ENCODE data around the gene SLCO4C1. TPM values are rescaled to one million over a fixed set of nuclear protein-coding genes. Genes with fewer than 3 reads are reported as not detected.

SLCO4C1 gene
- total RNA-seq, 1 donor from 2014 or later, result 1.5 TPM

GRCh38 chr5:102218159-102218558 is 77.9 kb downstream of the SLCO4C1 start:
- no peak overlapping the region for H3K4me3 ChIP-seq (ENCODE audit: low read depth, low read length)
- H3K27me3 ChIP-seq (ENCODE audit: control insufficient read depth, insufficient read depth, low read length), result no peaks in the 10 kb centered on the region
- H3K36me3 ChIP-seq (ENCODE audit: control insufficient read depth, insufficient read depth, low read length), result no peaks in the 10 kb centered on the region
- DNase-seq (ENCODE audit: low read depth), result no peak
- TF ChIP-seq CTCF (IDR thresholded peaks at IDR 0.05; ENCODE audit: insufficient read depth, low read length, poor library complexity, severe bottlenecking), result no peak

- DNase-seq (ENCODE audit: low read depth), result no peak
- H3K27me3 ChIP-seq (ENCODE audit: control insufficient read depth, insufficient read depth, low read length), result no peaks in the 10 kb centered on the region
- no peaks in the 10 kb centered on the region for H3K36me3 ChIP-seq (ENCODE audit: control insufficient read depth, insufficient read depth, low read length)
- H3K4me3 ChIP-seq (ENCODE audit: low read depth, low read length), result no peak overlapping the region
- no peak for TF ChIP-seq CTCF (IDR thresholded peaks at IDR 0.05; ENCODE audit: insufficient read depth, low read length, poor library complexity, severe bottlenecking)
These were observed 79.4 kb downstream of the SLCO4C1 start for GRCh38 chr5:102216678-102217077.

DNA sequence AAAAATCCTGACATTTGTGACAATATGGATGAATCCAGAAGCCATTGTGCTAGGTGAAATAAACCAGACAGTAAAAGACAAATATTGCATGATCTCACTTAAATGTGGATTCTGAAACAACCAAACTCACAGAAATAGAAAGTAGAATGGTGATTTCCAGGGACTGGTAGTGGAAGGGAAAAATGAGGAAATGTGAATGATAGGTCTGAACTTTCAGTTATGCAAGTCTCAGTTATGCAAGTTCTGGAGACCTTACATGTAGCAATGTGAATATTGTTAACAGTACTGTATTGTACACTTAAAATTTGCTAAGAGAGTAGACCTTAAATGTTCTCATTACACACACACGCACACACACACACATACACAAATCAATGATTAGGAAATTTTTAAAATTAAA is 84.9 kb downstream of the SLCO4C1 start:
- Histone ChIP-seq H3K4me3 (ENCODE audit: low read depth, low read length) (no peak overlapping the region), H3K36me3 (ENCODE audit: control insufficient read depth, insufficient read depth, low read length) (no peaks in the 10 kb centered on the region), H3K27me3 (ENCODE audit: control insufficient read depth, insufficient read depth, low read length) (no peaks in the 10 kb centered on the region)
- no peak for DNase-seq (ENCODE audit: low read depth)
- no peak for TF ChIP-seq CTCF (IDR thresholded peaks at IDR 0.05; ENCODE audit: insufficient read depth, low read length, poor library complexity, severe bottlenecking)

DNA sequence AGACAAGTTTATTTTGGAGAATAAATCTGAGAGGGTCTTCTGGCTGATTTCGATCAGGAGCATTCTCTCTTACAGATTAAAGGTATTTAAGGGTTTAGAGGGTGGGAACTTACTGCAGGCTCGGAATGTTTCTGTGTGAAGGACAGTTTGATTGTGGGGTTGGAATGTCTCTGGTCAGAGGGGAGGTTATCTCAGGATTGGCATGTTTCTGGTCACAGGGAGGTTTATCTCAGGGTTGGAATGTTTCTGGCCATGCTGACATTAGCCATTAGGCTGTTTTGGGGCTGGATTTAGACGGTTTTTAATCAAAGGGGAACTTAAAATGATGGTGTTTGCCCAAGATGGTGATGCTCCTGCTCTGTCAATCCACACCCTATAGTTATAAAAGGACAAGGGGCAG is 95.2 kb downstream of the SLCO4C1 start:
- no peaks in the 10 kb centered on the region for H3K27me3 ChIP-seq (ENCODE audit: control insufficient read depth, insufficient read depth, low read length)
- no peak overlapping the region for H3K4me3 ChIP-seq (ENCODE audit: low read depth, low read length)
- TF ChIP-seq CTCF (IDR thresholded peaks at IDR 0.05; ENCODE audit: insufficient read depth, low read length, poor library complexity, severe bottlenecking), result no peak
- no peaks in the 10 kb centered on the region for H3K36me3 ChIP-seq (ENCODE audit: control insufficient read depth, insufficient read depth, low read length)
- DNase-seq (ENCODE audit: low read depth), result no peak

- DNase-seq (ENCODE audit: low read depth), result no peak
- TF ChIP-seq CTCF (IDR thresholded peaks at IDR 0.05; ENCODE audit: insufficient read depth, low read length, poor library complexity, severe bottlenecking), result no peak
- no peak overlapping the region for H3K4me3 ChIP-seq (ENCODE audit: low read depth, low read length)
- H3K36me3 ChIP-seq (ENCODE audit: control insufficient read depth, insufficient read depth, low read length), result no peaks in the 10 kb centered on the region
- H3K27me3 ChIP-seq (ENCODE audit: control insufficient read depth, insufficient read depth, low read length), result no peaks in the 10 kb centered on the region
These were observed 99.6 kb downstream of the SLCO4C1 start for GRCh38 chr5:102196481-102196880.

Other genes with a start within 250 kb of the SLCO4C1 start
- not detected in 2 replicates for gene SLCO6A1, start 202.7 kb upstream of the SLCO4C1 start, total RNA-seq

Data from kidney epithelial cell (primary cell).